Peyer's patch (tissue), 4 donors: ENCODE data around the gene SLC16A14. TPM values are rescaled to one million over a fixed set of nuclear protein-coding genes. Genes with fewer than 3 reads are reported as not detected.
A peak's percentile ranks its signal among the peaks of the same experiment; 100 is the strongest.

Experiments used
- DNase-seq, 3 donors: peaks; one replicate each; pipeline ENCODE4 v3.0.0-alpha.2; 2017 to 2019
- H3K27ac ChIP-seq, 4 donors: fragments of 200-600 bp; sonication (generic); one replicate each; pipeline ENCODE4 v1.5.1; 2016 to 2019
- H3K27me3 ChIP-seq, 2 donors: fragments of 200-600 bp; sonication (generic); one replicate each; pipeline ENCODE4 v1.5.1; 2019
- H3K36me3 ChIP-seq, 3 donors: fragments of 200-600 bp; sonication (generic); one replicate each; pipeline ENCODE4 v1.5.1; 2016 to 2019
- H3K4me1 ChIP-seq, 4 donors: fragments of 200-600 bp; sonication (generic); one replicate each; pipeline ENCODE4 v1.5.1; 2016 to 2019
- H3K4me3 ChIP-seq, 4 donors: fragments of 200-600 bp; sonication (generic); 1 replicate in 3 of 4; 2 replicates in 1 of 4; pipeline ENCODE4 v1.5.1; 2016 to 2019; ENCODE audit warnings: mild to moderate bottlenecking in 1 of 4
- H3K9me3 ChIP-seq, 4 donors: fragments of 200-600 bp; sonication (generic); one replicate each; pipeline ENCODE4 v1.5.1; 2016 to 2019; ENCODE audit warnings: mild to moderate bottlenecking in 1 of 4
- POLR2A ChIP-seq, 2 donors: fragments of 450-650 bp; IDR thresholded peaks; one replicate each; pipeline ENCODE4 v1.5.1; 2017; ENCODE audit warnings: antibody characterized with exemption in 2 of 2, mild to moderate bottlenecking in 2 of 2, moderate library complexity in 2 of 2
- total RNA-seq, 4 donors: library from RNA; depleted of rRNA; stranded (reverse); fragments of >200 nt; gene quantifications; one replicate each; pipeline ENCODE4 v1.1.0, GENCODE V29; 2016
- TF ChIP-seq, protein P1 (sequence below), 6 experiments: fragments of 450-650 bp in 4 of 6; fragments of 200-600 bp in 2 of 6; sonication (generic) in 1 of 6; IDR thresholded peaks; one replicate each; pipeline ENCODE4 v1.5.1; 2017 to 2019; ENCODE audit warnings: antibody characterized with exemption in 6 of 6, mild to moderate bottlenecking in 3 of 6, moderate library complexity in 1 of 6

SLC16A14 gene
- total RNA-seq, 4 donors from 2014 or later = 0.47 to 3.3 (median 0.80) TPM; not detected in 1

GRCh38 chr2:230069402-230069801, 678 bp upstream of the SLC16A14 start:
- H3K4me1 ChIP-seq = peaks cover 0 to 12% (median 2%) of the 10 kb centered on the region in 4 donors
- no peak overlapping the region for H3K27ac ChIP-seq
- no peaks in the 10 kb centered on the region for H3K36me3 ChIP-seq
- H3K9me3 ChIP-seq = no peaks in the 10 kb centered on the region
- no peaks in the 10 kb centered on the region for H3K27me3 ChIP-seq
- DNase-seq = no peak
- H3K4me3 ChIP-seq = no peak overlapping the region
- TF ChIP-seq POLR2A (IDR thresholded peaks at IDR 0.05) = no peak
- TF ChIP-seq, protein P1, sequence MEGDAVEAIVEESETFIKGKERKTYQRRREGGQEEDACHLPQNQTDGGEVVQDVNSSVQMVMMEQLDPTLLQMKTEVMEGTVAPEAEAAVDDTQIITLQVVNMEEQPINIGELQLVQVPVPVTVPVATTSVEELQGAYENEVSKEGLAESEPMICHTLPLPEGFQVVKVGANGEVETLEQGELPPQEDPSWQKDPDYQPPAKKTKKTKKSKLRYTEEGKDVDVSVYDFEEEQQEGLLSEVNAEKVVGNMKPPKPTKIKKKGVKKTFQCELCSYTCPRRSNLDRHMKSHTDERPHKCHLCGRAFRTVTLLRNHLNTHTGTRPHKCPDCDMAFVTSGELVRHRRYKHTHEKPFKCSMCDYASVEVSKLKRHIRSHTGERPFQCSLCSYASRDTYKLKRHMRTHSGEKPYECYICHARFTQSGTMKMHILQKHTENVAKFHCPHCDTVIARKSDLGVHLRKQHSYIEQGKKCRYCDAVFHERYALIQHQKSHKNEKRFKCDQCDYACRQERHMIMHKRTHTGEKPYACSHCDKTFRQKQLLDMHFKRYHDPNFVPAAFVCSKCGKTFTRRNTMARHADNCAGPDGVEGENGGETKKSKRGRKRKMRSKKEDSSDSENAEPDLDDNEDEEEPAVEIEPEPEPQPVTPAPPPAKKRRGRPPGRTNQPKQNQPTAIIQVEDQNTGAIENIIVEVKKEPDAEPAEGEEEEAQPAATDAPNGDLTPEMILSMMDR (IDR thresholded peaks at IDR 0.05) = no peak

DNA sequence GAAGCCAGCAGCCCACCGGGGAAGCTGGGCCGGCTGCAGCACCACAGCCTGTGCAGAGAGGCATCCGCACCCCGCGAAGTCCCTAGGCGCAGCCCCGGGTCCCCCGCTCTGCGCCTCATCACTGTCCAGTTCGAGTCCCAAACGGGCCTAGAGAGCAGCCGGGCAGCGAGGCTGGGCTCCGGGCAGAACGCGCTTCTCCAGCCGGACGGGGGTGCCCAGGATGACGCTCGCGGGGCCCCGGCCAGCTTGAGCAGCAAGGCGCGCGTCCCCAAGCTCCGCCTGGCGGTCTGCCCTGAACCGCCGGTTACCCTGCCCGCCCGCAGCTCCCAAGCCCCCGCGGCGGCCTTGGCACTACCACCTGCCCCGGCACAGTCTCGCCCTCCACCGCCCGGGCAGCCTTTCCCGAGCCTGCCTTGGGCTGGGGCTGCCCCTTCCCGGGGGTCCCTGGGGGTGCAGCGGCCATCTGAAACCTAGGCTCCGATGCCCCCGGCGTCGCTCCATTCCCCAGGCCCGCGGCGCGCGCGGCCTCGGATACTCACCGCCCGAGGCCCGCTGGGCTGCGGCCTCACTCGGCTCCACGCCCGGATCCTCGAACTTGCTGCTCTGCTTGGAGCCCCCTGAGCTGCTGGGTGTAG, 591 bp downstream of the SLC16A14 start:
- H3K4me3 ChIP-seq = peak overlapping the region; percentile 54 to 69 (median 64)

DNA sequence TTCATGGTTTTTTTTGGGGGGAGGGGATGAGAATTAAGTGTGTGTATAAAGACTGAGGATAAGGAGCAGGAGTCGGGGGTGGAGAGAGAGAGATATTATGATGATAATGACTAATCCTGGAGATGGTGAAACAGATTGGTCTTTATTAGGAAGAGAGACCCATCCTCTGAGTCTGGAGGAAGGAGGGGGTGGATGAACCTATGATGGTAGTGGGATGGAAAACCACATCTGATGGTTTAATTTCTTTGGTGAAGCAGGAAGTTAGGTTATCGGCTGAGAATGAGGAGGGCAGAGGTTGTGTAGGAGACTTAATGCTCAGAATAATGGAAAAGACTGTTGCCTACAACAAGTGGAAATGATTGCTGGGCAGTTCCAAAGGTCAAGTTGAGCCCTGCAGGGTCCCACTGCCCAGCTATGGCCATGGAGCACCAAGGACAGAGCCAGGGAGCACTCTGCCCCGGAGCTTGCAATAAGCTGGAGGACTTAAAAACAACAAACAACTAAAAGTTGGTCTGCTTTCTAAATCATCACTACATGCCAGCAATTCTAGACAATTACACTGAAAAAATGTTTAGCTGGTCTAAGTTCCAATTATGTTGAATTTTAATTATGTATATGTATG, 7.9 kb downstream of the SLC16A14 start:
- no peaks in the 10 kb centered on the region for H3K4me1 ChIP-seq
- no peak overlapping the region for H3K27ac ChIP-seq
- no peaks in the 10 kb centered on the region for H3K9me3 ChIP-seq
- H3K27me3 ChIP-seq = no peaks in the 10 kb centered on the region
- no peak for TF ChIP-seq POLR2A (IDR thresholded peaks at IDR 0.05)
- TF ChIP-seq, protein P1 (IDR thresholded peaks at IDR 0.05) = no peak
- DNase-seq = no peak
- H3K4me3 ChIP-seq = no peak overlapping the region
- no peaks in the 10 kb centered on the region for H3K36me3 ChIP-seq

More for the DNA sequence above, 591 bp downstream of the SLC16A14 start:
- Histone ChIP-seq H3K9me3 (no peaks in the 10 kb centered on the region), H3K27me3 (no peaks in the 10 kb centered on the region), H3K36me3 (no peaks in the 10 kb centered on the region), H3K4me1 (peaks cover 0 to 12% (median 2%) of the 10 kb centered on the region in 4 donors), H3K27ac (peak overlapping the region; percentile 6 to 70 (median 44))
- TF ChIP-seq POLR2A (IDR thresholded peaks at IDR 0.05) = no peak
- TF ChIP-seq, protein P1 (IDR thresholded peaks at IDR 0.05) = peak in 2 of 6 experiments; percentile 9 to 16
- DNase-seq = peak; percentile 39 to 69 (median 61)

DNA sequence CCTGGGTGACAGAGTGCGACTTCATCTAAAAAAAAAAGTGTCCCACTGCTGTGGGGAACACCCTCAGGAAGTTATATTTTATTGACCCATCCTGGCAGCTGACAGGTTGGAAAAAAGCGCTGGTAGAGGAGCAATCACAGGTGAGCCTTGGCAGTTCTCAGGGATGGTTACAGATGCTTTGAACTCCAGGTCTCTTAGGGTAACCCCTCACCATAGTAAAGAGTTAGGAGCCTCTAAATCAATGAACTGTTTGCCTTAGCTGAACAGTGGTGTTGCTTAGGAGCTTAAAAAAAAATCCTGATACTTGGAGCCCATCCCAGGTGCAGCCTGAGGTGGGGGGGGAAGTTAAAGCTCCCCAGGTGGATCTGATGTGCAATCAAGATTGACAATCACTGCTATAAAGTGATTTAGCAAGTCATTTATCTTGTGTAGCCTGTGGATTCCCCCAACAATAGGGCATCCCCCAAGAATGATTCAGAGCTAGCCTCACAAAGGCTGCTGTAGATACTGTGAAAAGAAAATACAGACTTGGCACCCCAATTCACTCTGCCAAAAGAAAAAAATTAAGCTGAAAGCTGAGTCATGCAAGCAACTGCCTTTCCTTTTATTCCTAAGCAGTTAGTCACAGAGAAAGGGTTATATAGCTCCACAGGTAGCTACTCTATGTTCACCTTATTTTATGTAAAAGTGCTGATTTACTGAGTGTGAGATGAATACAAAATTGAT, 14.8 kb downstream of the SLC16A14 start:
- H3K9me3 ChIP-seq = no peaks in the 10 kb centered on the region

DNA sequence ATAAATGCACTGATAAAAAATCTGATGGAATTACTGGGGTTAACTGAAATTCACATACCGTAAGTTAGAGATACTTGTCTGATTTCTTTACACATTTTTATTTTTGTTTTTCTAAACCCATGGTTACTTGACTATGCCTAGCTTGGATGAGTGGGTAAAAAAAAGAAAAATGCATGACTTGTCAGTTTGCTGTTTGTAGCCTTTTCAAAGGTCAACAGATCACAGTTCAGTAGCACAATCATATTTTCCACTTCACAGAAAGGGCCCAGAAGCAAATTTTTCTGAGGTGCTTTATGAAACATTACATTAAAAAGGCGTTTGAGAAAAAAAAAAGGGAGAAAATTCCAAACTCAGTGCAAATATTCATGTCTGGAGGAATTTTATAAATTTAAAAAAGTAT, 16.4 kb downstream of the SLC16A14 start:
- TF ChIP-seq, protein P1 (IDR thresholded peaks at IDR 0.05) = no peak
- TF ChIP-seq POLR2A (IDR thresholded peaks at IDR 0.05) = no peak
- Histone ChIP-seq H3K27ac (no peak overlapping the region), H3K9me3 (no peaks in the 10 kb centered on the region), H3K4me1 (no peaks in the 10 kb centered on the region), H3K27me3 (no peaks in the 10 kb centered on the region), H3K36me3 (no peaks in the 10 kb centered on the region), H3K4me3 (no peak overlapping the region)
- no peak for DNase-seq

More for the DNA sequence above, 14.8 kb downstream of the SLC16A14 start:
- TF ChIP-seq, protein P1 (IDR thresholded peaks at IDR 0.05) = no peak
- no peak for TF ChIP-seq POLR2A (IDR thresholded peaks at IDR 0.05)
- no peak overlapping the region for H3K27ac ChIP-seq
- no peaks in the 10 kb centered on the region for H3K27me3 ChIP-seq
- no peak for DNase-seq
- no peaks in the 10 kb centered on the region for H3K36me3 ChIP-seq
- H3K4me3 ChIP-seq = no peak overlapping the region
- H3K4me1 ChIP-seq = no peaks in the 10 kb centered on the region
